Adipocyte (in vitro differentiated cells): ENCODE measurements around the gene PPP2R1B.

Experiments
- DNase-seq: peaks from one replicate; pipeline ENCODE4 v3.0.0-alpha.2; 2015; ENCODE audit warnings: low read depth
- H3K27me3 ChIP-seq: replicated peaks from 2 replicates; pipeline ENCODE4 v1.7.0; 2013; ENCODE audit warnings: mild to moderate bottlenecking, low read length, moderate library complexity; ENCODE audit not compliant: control insufficient read depth, insufficient read depth
- H3K36me3 ChIP-seq: 2 replicates; pipeline ENCODE4 v1.7.0; 2013; ENCODE audit warnings: low read length, mild to moderate bottlenecking, moderate library complexity; ENCODE audit not compliant: control insufficient read depth, insufficient read depth, severe bottlenecking
- H3K4me1 ChIP-seq: 2 replicates; pipeline ENCODE4 v1.7.0; 2013; ENCODE audit warnings: mild to moderate bottlenecking, low read length, moderate library complexity; ENCODE audit not compliant: control insufficient read depth, insufficient read depth
- H3K4me3 ChIP-seq: 2 replicates; pipeline ENCODE4 v1.7.0; 2013; ENCODE audit warnings: mild to moderate bottlenecking, low read length, moderate library complexity
- H3K9ac ChIP-seq: 2 replicates; pipeline ENCODE4 v1.7.0; 2013; ENCODE audit warnings: mild to moderate bottlenecking, low read length, moderate library complexity
- H3K9me3 ChIP-seq: 2 replicates; pipeline ENCODE4 v1.7.0; 2013; ENCODE audit warnings: mild to moderate bottlenecking, low read length, moderate library complexity; ENCODE audit not compliant: control insufficient read depth

The PPP2R1B gene

GRCh38 chr11:111684251-111684650 is 81.9 kb downstream of the PPP2R1B start:
- DNase-seq: no peak
- Histone ChIP-seq H3K27me3 (no peaks in the 10 kb centered on the region), H3K9ac (no peak overlapping the region), H3K4me3 (no peak overlapping the region), H3K4me1 (peaks cover 6% of the 10 kb centered on the region), H3K36me3 (peaks cover 61% of the 10 kb centered on the region), H3K9me3 (no peaks in the 10 kb centered on the region)

- Histone ChIP-seq H3K9me3 (no peaks in the 10 kb centered on the region), H3K27me3 (no peaks in the 10 kb centered on the region), H3K9ac (no peak overlapping the region), H3K4me3 (no peak overlapping the region), H3K4me1 (peaks cover 6% of the 10 kb centered on the region), H3K36me3 (peaks cover 58% of the 10 kb centered on the region)
- no peak for DNase-seq
Observed at GRCh38 chr11:111683806-111684205, 82.4 kb downstream of the PPP2R1B start.

GRCh38 chr11:111680486-111681175 is 85.6 kb downstream of the PPP2R1B start:
- no peak for DNase-seq
- H3K9me3 ChIP-seq: no peaks in the 10 kb centered on the region
- H3K4me3 ChIP-seq: no peak overlapping the region
- H3K27me3 ChIP-seq: no peaks in the 10 kb centered on the region
- H3K36me3 ChIP-seq: peaks cover 55% of the 10 kb centered on the region
- no peak overlapping the region for H3K9ac ChIP-seq
- peaks cover 23% of the 10 kb centered on the region for H3K4me1 ChIP-seq
